Testis (tissue), 3 donors: Measurements from ENCODE around the gene SSBP2. TPM values are rescaled to one million over a fixed set of nuclear protein-coding genes. Genes with fewer than 3 reads are reported as not detected.

Source experiments
- DNase-seq: peaks from one replicate; pipeline ENCODE4 v3.0.0-alpha.2; 2019
- H3K27ac ChIP-seq, 2 donors: fragments of 200-600 bp; sonication (generic); one replicate each; pipeline ENCODE4 v1.5.1; 2019
- H3K27me3 ChIP-seq: fragments of 200-600 bp; sonication (generic); one replicate; pipeline ENCODE4 v1.5.1; 2019
- H3K36me3 ChIP-seq: fragments of 200-600 bp; sonication (generic); one replicate; pipeline ENCODE4 v1.5.1; 2017; ENCODE audit warnings: low read depth; ENCODE audit errors: missing control alignments
- H3K4me1 ChIP-seq: fragments of 200-600 bp; sonication (generic); one replicate; pipeline ENCODE4 v1.5.1; 2019
- H3K4me3 ChIP-seq, 2 donors: fragments of 200-600 bp; sonication (generic); one replicate each; pipeline ENCODE4 v1.5.1; 2017 to 2019
- H3K9me3 ChIP-seq: fragments of 200-600 bp; sonication (generic); one replicate; pipeline ENCODE4 v1.5.1; 2017
- POLR2A ChIP-seq: fragments of 450-650 bp; IDR thresholded peaks from one replicate; pipeline ENCODE4 v1.6.1; 2017; ENCODE audit warnings: antibody characterized with exemption, mild to moderate bottlenecking, moderate library complexity
- WGBS, 2 donors: methylation state at CpG; one replicate each; pipeline ENCODE4 v1.1.5; 2018; 5-methylcytosine and 5-hydroxymethylcytosine counted together
- intact Hi-C: fragments of 100-400 bp; cut with DNase I; formaldehyde crosslinking; loops from one replicate; pipeline ENCODE4 v1.15.1; 2023; ENCODE audit warnings: low total_unique reads
- polyA plus RNA-seq: library from polyadenylated mRNA; stranded (reverse); fragments of 350-450 nt; fragmentation: Illumina TruSeq; extraction: RNeasy Lipid Tissue Mini Kit (QIAGEN cat#74804); gene quantifications from one replicate; pipeline ENCODE4 v1.2.3, GENCODE V29; 2014; ENCODE audit warnings: low read depth, low replicate concordance; ENCODE audit not compliant: insufficient read depth
- total RNA-seq, 2 donors: library from RNA; depleted of rRNA; stranded (reverse); fragments of >200 nt; gene quantifications; one replicate each; pipeline ENCODE4 v1.2.3, GENCODE V29; 2016
- TF ChIP-seq, protein P1 (sequence below), 3 experiments: fragments of 450-650 bp in 2 of 3; fragments of 200-600 bp in 1 of 3; sonication (generic) in 1 of 3; IDR thresholded peaks; one replicate each; pipeline ENCODE4 v1.5.1; 2016 to 2019; ENCODE audit warnings: antibody characterized with exemption in 3 of 3, mild to moderate bottlenecking in 2 of 3, moderate library complexity in 1 of 3

Gene SSBP2
- total and polyA plus RNA-seq, 3 donors from 2014 or later, result 17.5 to 27.6 (median 22.7) TPM

DNA sequence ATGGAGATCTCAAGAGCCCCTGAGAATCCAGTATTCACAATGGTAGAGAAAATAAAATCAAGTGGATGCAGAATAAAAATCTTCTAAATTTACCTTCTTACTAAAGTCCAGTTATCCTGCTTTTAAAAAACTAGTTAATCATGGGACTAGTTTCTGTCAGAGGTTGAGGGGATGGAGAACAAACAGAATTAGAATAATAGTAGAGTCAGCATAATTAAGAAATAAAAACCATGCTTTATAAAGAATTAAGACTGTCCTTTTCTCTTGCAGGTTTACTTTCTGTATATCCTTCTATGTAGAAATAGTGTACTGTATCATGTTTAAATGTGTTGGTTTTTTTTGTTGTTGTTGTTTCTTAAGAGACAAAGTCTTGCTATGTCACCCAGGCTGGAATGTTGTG lies 380.0 kb downstream of the SSBP2 start:
- no peak overlapping the region for H3K27ac ChIP-seq
- TF ChIP-seq, protein P1, sequence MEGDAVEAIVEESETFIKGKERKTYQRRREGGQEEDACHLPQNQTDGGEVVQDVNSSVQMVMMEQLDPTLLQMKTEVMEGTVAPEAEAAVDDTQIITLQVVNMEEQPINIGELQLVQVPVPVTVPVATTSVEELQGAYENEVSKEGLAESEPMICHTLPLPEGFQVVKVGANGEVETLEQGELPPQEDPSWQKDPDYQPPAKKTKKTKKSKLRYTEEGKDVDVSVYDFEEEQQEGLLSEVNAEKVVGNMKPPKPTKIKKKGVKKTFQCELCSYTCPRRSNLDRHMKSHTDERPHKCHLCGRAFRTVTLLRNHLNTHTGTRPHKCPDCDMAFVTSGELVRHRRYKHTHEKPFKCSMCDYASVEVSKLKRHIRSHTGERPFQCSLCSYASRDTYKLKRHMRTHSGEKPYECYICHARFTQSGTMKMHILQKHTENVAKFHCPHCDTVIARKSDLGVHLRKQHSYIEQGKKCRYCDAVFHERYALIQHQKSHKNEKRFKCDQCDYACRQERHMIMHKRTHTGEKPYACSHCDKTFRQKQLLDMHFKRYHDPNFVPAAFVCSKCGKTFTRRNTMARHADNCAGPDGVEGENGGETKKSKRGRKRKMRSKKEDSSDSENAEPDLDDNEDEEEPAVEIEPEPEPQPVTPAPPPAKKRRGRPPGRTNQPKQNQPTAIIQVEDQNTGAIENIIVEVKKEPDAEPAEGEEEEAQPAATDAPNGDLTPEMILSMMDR (IDR thresholded peaks at IDR 0.05), result no peak
- H3K36me3 ChIP-seq, result no peaks in the 10 kb centered on the region
- no peak for DNase-seq
- no peaks in the 10 kb centered on the region for H3K4me1 ChIP-seq
- no peaks in the 10 kb centered on the region for H3K27me3 ChIP-seq
- no peaks in the 10 kb centered on the region for H3K9me3 ChIP-seq
- intact Hi-C loops, result no loop called here
- no peak overlapping the region for H3K4me3 ChIP-seq

- Histone ChIP-seq H3K4me1 (no peaks in the 10 kb centered on the region), H3K27me3 (no peaks in the 10 kb centered on the region), H3K9me3 (no peaks in the 10 kb centered on the region), H3K27ac (no peak overlapping the region), H3K4me3 (no peak overlapping the region), H3K36me3 (no peaks in the 10 kb centered on the region)
- intact Hi-C loops, result no loop called here
- TF ChIP-seq, protein P1 (IDR thresholded peaks at IDR 0.05), result no peak
- no peak for TF ChIP-seq POLR2A
- no peak for DNase-seq
- WGBS, 2 donors, result 81 to 98% methylated on average over 5 of the region's 5 CpGs
These were observed 385.4 kb downstream of the SSBP2 start for GRCh38 chr5:81365541-81365940.

DNA sequence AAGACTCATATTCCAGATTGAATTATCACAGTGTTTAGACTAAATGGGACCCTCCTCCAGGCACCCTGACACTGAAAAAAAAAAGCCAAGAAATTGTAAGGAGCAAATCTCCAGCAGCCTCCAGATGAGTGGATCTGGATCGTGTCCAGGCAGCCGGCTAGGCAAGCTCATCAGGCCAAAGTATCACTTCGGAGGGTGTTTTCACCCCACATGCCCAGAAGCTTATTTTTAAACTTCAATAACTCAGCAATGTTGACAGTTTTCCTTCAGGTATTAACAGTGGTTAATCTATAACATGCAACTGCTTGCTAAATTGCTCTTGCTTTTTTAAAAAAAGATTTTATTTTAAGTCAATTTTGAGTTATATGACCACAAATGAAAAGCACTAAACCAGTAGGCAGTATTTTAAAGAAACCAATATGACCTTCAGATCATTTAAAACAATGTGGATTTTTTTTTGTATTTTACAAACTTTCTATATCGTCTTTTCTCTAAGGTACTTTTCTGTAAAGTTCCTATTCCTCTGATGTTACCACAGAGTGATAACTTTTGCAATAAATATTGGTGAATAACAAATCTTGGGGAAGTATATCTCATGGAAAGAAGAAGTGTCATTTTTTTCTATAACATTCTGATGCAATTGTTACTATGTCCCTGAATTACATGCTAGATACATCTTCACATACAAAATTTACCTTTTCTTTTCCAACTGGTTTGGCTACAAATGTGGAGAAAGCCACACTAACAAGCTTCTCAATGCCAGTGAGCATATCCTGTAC lies 387.6 kb downstream of the SSBP2 start:
- Histone ChIP-seq H3K4me1 (no peaks in the 10 kb centered on the region), H3K27me3 (no peaks in the 10 kb centered on the region), H3K9me3 (no peaks in the 10 kb centered on the region), H3K4me3 (no peak overlapping the region), H3K27ac (no peak overlapping the region), H3K36me3 (no peaks in the 10 kb centered on the region)
- intact Hi-C loops, result no loop called here
- no peak for TF ChIP-seq POLR2A
- TF ChIP-seq, protein P1 (IDR thresholded peaks at IDR 0.05), result no peak
- no peak for DNase-seq
- 58 to 70% methylated on average over 4 of the region's 4 CpGs for WGBS, 2 donors

Other genes starting within 250 kb of the SSBP2 start
- 10 to 100 TPM in 1 of 2 donors, 1 to 10 TPM in 1; 10.0 to 14.4 TPM for gene ATG10, start 220.9 kb upstream of the SSBP2 start, total RNA-seq
- 15.1 TPM for gene ATG10, start 220.9 kb upstream of the SSBP2 start, polyA plus RNA-seq